ENCODE results near the gene KCNQ1.

DNA sequence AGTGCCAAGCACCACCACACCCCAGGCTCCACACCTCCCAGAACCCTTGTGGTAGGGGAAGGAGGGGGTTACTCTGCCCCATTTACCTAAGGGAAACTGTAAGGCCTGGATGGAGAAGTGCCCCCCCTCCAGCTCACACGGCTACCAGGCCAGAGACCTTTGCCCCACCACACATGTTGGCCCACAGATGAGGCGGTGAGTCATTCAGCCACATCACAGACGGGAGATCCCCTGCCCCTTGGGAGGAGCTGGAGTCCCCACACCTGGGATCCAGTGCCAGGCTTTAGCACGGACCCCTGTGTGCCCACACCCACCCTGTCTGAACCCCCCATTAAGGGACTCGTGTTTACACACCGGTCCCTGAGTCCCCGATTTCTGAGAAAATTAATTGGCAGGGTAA, 415.8 kb downstream of the KCNQ1 start:
- no peak for TF ChIP-seq EZH2 (IDR thresholded peaks at IDR 0.05; ENCODE audit: borderline replicate concordance, low read depth, low read length, severe bottlenecking)
- TF ChIP-seq, protein P1, sequence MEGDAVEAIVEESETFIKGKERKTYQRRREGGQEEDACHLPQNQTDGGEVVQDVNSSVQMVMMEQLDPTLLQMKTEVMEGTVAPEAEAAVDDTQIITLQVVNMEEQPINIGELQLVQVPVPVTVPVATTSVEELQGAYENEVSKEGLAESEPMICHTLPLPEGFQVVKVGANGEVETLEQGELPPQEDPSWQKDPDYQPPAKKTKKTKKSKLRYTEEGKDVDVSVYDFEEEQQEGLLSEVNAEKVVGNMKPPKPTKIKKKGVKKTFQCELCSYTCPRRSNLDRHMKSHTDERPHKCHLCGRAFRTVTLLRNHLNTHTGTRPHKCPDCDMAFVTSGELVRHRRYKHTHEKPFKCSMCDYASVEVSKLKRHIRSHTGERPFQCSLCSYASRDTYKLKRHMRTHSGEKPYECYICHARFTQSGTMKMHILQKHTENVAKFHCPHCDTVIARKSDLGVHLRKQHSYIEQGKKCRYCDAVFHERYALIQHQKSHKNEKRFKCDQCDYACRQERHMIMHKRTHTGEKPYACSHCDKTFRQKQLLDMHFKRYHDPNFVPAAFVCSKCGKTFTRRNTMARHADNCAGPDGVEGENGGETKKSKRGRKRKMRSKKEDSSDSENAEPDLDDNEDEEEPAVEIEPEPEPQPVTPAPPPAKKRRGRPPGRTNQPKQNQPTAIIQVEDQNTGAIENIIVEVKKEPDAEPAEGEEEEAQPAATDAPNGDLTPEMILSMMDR (IDR thresholded peaks at IDR 0.05; ENCODE audit: borderline replicate concordance, extremely low read depth, low read length, poor library complexity, severe bottlenecking), result no peak
